Stimulated activated CD8-positive, alpha-beta memory T cell treated with anti-CD3 and anti-CD28 coated beads, Interleukin-7, amount 100 ng/mL, for 48 hours (primary cell): Measurements from ENCODE around the gene DCAF15.

Experiments
- DNase-seq, 2 donors: peaks; one replicate each; pipeline ENCODE4 v3.0.0-alpha.2; 2020; ENCODE audit warnings: low read depth in 1 of 2; ENCODE audit errors: extremely low read depth in 1 of 2

The DCAF15 gene

DNA sequence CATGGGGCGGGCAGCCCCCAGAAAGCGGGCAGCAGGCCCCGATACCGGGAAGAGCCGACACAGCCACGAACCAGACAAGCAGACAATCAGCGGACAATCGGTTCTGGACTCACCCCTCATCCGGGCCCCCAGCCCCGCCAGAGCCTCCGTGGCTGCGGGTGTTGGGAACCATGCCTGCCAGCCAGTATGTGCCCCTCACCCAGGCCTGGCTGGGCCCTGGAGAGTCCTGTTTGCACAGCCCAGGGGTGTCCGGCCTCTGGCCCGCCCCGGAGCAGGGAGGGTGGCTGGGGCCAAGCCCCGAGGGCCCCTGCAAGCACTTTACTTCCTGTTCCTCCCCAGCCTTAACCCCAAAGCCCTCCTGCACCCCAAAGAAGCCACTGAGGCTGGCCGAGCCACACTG is 21.9 kb upstream of the DCAF15 start:
- no peak for DNase-seq

- no peak for DNase-seq
These were observed 20.7 kb upstream of the DCAF15 start for GRCh38 chr19:13931391-13932148.

DNA sequence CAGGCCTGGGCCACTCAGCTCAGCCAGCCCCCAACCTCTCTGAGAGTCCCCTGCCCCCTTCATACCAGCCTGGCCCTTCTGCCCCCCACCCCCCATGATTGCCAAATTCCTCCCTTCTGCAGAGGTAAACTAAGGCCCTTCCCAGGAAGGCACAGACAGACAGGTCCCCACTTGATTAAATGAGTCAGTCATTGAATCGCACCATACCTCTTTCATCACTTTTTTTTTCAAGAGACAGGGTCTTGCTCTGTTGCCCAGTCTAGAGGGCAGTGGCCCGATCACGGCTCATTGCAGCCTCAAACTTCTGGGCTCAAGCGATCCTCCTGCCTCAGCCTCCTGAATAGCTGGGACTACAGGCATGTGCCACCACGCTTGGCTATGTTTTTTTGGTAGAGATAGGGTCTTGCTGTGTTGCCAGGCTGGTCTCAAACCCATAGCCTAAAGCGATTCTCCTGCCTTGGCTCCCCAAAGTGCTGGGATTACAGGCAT is 20.1 kb upstream of the DCAF15 start:
- DNase-seq, result no peak

GRCh38 chr19:13932911-13933393 is 19.4 kb upstream of the DCAF15 start:
- DNase-seq, result no peak

DNA sequence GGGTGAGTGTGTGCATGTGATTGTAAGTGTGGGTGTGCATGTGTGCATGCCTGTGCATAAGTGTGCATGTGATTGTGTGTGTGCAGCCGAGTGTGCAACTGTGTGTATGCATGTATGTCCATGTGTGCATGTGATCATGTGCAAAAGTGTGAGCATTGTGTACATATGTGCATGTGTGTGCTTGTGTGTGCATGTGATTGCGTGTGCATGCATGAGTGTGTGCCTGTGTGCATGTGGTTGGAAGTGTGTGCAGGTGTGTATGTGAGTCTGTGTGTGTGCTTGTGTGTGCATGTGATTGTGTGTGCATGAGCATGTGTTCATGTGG is 17.6 kb upstream of the DCAF15 start:
- no peak for DNase-seq

DNA sequence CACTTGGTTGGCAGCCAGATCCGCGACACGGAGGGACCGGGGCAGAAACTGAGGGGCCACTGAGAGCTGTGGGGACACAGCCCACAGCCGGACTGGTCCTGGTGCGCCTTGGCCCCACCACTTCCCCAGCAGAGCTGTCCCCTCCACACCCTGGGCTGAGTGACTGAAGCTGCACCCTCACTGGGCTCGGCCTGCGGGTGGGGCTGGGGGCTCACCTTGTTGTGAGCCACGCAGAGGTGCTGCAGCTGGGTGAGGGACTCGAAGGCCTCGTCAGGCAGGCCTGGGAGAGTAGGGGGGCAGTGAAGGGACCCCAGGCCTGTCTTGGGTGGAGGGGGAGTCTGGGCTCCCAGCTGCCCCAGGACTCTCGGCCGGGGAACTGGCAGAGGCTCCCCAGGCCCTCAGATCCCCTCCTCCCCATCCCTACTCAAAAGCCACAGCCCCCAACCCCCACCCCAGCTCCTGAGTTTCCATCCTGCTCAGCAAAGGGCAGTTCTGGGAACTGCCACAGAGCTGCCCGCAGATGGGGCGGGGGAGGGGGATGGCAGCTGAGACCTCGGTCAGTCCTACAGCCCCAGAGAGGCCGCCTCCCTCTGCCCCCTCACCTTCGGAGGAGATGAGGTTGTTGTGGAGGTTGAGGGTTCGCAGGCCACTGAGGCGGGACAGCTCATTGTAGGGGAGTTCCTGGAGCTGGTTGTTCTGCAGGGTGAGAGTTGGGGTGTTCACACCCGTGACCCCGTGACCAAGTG is 16.4 kb upstream of the DCAF15 start:
- no peak for DNase-seq

- DNase-seq, result no peak
These were observed 14.6 kb upstream of the DCAF15 start for GRCh38 chr19:13937479-13938300.

DNA sequence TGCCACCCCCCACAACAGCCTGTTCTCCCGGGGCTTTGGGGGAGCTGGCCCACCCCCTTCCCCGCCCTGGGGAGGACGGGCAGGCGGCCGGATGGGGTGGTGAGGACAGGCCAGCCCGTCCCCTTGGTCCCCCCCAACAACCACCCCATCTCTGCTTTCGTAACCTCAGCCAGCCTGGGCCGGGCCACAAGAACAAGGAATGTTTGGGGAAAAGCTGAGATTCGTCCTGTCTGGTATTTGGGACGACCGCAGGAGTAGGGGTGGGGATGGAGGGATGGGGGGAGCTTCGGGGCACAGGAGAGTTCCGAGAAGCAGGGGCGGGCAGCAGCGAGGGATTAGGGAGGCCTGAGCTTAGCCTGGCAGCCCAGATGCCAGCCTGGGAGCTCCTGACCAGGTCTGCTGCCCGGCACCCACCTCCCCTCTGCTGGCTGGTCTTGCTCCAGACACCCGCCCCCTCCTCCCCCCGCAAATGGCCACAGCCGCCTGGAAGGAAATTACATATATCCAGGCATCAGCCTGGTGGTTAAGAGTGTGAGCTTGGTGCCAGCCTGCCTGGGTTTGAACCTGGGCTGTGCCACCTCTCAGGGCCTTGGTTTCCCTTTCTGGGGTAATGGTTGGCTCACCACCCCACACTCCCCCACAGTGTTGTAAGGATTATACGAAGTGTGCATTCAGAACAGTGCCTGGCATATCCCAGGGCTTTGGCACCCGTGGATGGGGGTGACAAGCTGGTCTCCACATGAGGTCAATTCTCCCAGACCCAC is 13.8 kb upstream of the DCAF15 start, which contains the start of gene PODNL1:
TSS of gene PODNL1 (minus strand) at position 117 of the 764 bp plus-strand sequence. CDS start 236 bp downstream, outside the sequence.
- DNase-seq, result no peak

DNA sequence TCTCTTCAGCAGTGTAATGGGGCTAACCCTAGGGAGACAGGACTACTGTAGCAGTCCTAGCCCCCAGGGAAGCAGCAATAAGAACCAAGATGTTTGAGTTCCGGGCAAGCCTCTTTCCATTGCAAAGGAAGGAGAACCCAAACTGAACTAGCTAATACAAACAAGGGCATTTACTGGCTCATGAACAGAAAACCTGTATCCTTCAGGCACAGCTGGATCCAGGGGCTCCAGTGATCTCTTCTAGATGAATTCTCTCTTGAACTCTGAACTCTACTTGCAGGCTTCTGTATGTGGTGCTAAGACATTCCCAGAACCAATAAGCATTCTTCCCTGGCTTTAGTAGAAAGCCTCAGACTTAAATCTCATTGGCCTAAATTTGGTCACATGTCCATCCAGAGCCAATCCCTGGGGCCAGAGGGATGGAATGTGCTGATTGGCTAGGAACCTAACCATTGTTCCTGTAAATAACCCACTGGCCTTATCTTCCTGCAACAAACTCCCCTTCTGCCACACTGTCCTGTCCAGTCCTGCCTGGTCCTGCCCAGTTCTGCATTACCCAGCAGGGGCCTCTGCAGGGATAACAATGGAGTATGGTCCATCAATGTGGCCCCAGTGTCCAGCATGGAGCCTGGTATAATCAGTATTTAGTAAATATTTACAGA is 10.2 kb upstream of the DCAF15 start:
- no peak for DNase-seq

GRCh38 chr19:13946414-13946813 is 5.9 kb upstream of the DCAF15 start:
- DNase-seq, result no peak

DNA sequence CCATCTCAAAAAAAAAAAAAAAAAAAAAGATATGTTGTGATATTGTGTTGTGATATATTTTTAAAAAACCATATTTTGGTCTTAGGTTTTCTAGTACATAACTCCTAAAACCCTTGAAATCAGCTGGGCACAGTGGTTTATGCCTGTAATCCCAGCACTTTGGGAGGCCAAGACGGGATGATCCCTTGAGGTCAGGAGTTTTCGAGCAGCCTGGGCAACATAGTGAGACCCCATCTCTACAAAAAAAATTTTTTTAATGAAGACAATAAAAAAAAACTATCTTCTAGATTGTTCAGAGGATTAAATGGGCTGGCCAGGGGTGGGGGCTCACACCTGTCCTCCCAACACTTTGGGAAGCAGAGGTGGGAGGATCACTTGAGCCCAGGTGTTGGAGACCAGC is 1.3 kb upstream of the DCAF15 start:
- no peak for DNase-seq

DNA sequence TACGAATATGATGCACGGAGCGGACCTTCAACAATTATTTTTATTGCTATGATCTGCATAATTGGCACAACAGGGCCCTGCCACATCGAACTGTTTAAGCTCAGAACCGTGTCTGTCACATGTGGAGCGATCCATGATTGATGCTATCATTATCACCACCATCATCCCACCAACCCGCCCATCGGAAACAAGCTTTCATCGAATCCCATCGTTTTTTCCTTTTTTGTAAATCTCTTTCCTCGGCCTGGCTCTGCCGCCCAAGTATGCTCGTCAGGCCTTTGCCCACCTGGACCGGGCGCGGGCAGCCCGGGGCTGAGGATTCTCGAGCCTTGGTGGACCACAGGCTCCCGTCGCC is 533 bp upstream of the DCAF15 start:
- no peak for DNase-seq

- no peak for DNase-seq
These were observed 722 bp downstream of the DCAF15 start for GRCh38 chr19:13952931-13953531.

DNA sequence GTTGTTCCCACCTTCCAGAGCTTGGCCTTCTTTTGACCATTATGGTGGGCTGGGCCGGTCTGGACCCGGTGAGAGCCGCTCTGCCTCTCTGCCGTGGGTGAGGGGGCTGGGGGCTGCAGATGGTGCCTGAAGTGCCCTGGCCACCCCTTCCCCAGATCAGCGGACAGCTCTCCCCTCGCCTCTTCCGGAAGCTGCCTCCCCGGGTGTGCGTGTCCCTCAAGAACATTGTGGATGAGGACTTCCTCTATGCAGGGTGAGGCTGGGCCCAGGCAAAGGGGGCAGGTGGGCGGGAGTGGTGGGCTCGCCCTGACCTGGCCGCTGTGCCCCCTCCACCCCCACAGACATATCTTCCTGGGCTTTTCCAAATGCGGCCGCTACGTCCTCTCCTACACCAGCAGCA is 1.9 kb downstream of the DCAF15 start:
- DNase-seq, result no peak

DNA sequence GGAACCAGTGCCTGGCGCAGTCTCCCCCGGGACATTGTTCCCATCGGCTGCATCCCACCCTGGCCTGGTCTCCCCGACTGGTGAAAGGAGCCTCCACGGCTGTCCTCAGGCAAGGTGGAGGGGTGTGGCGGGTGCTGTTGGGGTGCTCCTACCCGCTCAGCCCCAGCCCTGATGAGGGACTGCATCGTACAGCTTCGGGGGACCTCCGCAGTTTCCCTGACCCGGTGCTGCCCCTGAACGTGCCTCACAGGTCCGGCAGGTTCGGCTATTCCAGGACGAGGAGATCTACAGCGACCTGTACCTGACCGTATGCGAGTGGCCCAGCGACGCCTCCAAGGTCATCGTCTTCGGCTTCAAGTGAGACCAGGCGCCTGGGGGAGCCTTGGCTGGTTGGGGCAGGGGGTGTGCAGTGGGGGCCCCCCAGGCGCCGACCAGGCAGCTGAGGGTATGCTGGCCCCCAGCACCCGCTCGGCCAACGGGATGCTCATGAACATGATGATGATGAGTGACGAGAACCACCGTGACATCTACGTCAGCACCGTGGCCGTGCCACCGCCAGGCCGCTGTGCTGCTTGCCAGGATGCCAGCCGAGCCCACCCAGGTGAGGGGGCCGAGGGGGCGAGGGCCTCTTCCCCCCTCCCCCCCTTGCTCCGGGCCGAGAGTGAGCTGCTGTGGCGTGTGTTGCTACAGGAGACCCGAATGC is 3.5 kb downstream of the DCAF15 start:
- no peak for DNase-seq

- no peak for DNase-seq
These were observed 4.0 kb downstream of the DCAF15 start for GRCh38 chr19:13956365-13956744.

- DNase-seq, result no peak
These were observed 4.7 kb downstream of the DCAF15 start for GRCh38 chr19:13957051-13957450.

DNA sequence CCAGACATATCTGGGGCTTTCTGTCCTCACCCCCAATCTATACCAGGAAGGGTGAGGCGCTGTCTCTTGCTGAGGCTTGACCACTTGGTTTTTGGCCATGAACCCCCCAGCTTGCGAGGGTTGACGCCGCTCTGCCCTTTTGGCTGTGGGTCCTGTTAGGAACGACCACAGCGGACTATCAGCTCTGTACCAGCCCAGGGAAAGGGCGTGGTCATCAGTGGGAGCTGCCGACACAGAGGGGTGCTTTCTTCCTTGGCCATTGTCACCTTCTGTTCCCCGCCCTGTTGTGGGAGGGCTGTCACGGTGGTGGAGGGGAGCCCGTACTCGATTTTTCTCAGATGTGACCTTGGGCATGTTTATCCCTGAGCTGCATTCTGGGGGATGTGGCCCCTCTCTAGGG is 5.7 kb downstream of the DCAF15 start:
- DNase-seq, result no peak
